NT2/D1 (cell line): Measurements from ENCODE around the gene COL5A3.

Source experiments
- SUZ12 ChIP-seq: IDR thresholded peaks from 2 replicates; pipeline ENCODE4 v1.6.1; 2011; ENCODE audit not compliant: insufficient read length, insufficient read depth; ENCODE audit errors: extremely low read depth
- YY1 ChIP-seq: IDR thresholded peaks from 2 replicates; pipeline ENCODE4 v1.6.1; 2011; ENCODE audit not compliant: insufficient read length, insufficient read depth
- ZNF274 ChIP-seq: IDR thresholded peaks from 2 replicates; pipeline ENCODE4 v1.6.1; 2011; ENCODE audit warnings: mild to moderate bottlenecking, low read depth, low read length

DNA sequence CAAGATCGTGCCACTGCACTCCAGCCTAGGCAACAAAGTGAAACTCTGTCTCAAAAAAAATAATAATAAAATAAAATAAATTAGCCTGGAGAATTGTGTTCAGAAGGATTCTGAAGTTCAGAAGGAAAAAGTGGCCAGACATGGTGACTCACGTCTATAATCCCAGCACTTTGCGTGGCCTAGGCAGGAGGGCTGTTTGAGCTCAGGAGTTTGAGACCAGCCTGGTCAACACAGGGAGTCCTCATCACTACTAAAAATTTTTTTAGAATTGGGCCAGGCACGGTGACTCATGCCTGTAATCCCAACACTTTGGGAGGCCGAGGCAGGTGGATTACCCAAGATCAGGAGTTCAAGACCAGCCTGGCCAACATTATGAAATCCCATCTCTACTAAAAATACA is 8.9 kb upstream of the COL5A3 start:
- TF ChIP-seq YY1 (no peak), ZNF274 (no peak), SUZ12 (no peak)
